ENCODE data around the gene GPC6.

The GPC6 gene

GRCh38 chr13:94234738-94235137, 1008.1 kb downstream of the GPC6 start:
- no peak for DNase-seq

GRCh38 chr13:94236132-94236531, 1009.5 kb downstream of the GPC6 start:
- DNase-seq: no peak

GRCh38 chr13:94236872-94237271, 1010.3 kb downstream of the GPC6 start:
- no peak for DNase-seq

GRCh38 chr13:94239135-94239534, 1012.5 kb downstream of the GPC6 start:
- no peak for DNase-seq

DNA sequence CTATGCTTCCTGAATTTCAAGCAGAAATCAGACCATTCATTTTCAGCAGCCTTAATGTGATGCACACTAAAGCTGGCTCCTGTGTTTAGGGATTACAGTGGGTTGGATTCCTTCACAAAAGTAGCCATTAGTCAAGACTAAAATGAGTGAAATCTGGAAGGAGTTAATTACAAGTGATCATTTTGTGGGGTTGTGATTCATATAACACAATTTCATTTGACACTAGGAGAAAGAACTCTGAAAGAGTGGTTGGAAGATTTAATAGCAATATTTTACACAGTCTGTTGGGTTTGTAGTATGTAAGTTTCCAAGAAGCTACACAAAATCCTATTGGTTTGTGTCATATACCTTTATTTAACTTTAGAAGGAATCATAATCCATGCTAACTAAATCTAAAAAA, 1015.9 kb downstream of the GPC6 start:
- no peak for DNase-seq

DNA sequence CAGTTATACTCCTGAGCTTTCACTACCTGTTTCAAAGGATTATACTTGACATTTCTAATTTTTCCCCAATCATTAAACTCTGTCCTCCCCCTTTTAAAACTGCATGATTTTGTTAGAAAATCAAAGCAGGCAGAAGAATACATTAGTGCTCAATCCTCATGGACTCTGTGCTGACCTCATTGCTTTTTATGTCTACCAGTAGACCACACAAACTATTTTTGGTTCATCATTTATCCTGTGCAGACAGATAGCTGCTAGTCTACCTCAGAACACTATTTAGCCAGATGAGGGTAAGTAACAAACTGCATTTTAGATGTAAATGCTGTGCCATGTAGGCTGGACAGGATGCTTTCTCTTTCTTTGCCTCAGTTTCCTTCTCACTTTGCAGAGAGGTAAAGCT, 1016.9 kb downstream of the GPC6 start:
- no peak for DNase-seq

DNA sequence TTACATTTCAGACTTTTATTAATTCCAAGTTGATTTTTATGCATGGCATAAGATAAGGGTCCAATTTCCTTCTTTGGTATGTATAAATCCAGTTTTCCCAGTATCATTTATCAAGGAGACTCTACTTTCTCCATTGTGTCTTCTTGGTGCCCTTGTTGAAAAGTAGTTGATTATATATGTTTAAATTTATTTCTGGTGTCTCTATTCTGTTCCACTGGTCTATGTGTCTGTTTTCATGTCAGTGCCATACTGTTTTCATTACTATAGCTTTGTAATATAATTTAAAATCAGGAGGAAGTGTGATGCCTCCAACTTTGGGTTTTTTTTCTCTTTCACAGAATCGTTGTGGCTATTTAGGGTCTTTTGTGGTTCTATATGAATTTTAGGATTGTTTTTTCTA, 1019.9 kb downstream of the GPC6 start:
- DNase-seq: no peak

DNA sequence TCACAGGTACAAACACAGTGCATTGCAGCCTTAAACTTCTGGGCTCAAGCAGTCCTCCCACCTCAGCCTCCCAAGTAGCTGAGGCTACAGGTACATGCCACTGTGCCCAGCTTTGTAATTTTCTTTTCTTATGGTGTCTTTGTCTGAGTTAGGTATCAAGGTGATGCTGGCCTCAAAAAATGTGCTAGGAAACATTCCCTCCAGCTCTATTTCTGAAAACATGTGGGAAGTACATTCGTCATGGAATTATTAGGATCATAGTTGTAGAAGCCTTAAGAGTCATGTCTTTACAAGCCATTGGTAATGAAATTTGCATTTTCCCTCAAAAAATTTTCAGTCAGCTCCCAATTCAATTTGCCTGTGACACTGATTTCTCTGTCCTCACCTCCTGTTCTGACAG, 1021.3 kb downstream of the GPC6 start:
- DNase-seq: no peak

DNA sequence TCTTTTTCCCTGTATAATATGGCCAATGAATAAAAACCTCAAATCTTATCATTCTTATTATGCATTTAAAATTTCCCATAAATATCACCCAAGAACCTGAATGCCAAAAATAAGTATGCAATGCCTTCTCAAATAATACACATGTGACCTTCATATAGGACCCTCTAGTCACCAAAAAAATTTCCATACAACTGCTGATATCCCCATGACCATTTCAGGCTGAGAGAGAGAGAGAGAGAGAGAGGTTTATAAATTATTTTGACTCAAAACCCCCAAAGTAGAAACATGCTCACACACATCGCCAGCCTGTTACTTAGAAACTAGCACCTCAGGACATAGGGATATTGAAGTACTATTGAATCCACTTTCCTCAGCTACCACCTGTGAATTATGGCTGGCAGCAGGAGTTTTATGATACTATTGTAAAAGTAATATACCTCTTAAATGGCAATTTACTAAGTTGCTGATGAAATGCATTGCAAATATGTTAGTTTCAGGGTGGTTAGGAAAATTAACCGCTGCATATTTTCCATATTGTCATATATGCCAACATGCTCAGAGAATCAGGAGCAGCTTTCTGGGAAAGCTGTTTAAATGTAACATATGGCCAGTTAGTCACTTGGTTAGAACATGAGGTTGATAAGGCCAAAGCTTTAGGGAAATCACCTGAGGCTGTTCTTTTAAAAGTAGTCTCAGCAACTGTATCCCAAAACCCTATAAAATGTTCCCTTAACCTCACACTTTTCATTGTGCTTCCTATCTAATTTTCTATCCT, 1022.0 kb downstream of the GPC6 start:
- no peak for DNase-seq

DNA sequence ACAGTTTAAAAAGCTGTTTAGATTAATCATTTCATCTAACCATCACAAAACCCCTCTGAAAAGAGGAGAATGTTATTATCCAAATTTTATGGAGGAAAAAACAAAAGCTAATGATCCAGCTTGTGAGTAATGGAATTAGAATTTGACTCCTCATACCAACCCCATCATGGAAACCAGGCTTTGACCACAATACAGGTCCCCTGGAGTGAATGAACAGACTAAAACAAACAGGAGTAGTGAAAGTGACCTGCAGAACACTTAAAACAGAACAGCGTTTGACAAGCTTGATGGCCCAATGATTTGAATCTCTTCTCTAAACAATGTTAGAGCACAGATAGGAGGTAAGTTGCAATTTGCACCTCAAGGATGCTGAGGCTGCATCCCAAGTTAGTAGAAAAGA, 1022.9 kb downstream of the GPC6 start:
- DNase-seq: peak in 1 of 2 experiments; percentile 9

- no peak for DNase-seq
Measured at GRCh38 chr13:94251831-94252608, 1025.4 kb downstream of the GPC6 start.

- no peak for DNase-seq
Measured at GRCh38 chr13:94254737-94255136, 1028.1 kb downstream of the GPC6 start.

DNA sequence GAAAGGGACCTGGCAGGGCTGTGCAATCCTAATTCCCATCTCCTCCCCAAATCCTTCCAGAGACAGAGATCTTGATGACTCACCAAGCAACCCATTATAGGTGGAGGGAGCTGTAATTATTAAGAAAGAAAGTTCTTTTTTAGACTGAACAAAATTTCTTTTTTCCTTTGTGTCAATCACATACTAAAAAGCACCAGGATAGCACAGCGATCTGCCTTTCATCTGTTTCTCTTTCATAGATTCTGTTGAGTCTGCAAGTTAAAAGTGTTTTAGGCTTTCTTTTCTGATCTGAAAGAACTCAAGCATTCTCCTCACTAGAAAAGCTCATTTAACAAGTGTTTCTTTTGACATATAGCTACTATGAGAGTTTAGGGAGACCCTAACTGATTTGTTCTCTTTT, 1030.1 kb downstream of the GPC6 start:
- no peak for DNase-seq

- no peak for DNase-seq
Measured at GRCh38 chr13:94259984-94260383, 1033.4 kb downstream of the GPC6 start.

GRCh38 chr13:94261163-94261562, 1034.6 kb downstream of the GPC6 start:
- DNase-seq: no peak

DNA sequence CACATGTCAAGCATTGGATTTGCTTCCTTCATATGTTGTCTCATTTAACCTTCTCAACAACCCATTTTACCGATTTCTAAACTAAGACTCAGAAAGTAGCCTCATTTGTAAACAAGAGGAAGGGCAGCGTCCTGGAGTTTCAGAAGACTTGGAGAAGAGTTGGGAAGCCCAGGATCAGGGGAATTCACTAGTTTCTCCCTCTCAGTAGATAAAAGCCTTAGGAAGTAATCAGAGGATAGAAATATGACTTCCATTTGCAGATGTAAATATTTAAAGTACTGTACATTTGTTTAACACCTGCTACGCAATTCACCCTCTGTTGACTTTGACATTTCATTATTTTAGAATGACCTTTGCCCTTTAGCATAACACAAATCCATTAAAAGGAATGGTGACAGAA, 1036.4 kb downstream of the GPC6 start:
- DNase-seq: no peak

DNA sequence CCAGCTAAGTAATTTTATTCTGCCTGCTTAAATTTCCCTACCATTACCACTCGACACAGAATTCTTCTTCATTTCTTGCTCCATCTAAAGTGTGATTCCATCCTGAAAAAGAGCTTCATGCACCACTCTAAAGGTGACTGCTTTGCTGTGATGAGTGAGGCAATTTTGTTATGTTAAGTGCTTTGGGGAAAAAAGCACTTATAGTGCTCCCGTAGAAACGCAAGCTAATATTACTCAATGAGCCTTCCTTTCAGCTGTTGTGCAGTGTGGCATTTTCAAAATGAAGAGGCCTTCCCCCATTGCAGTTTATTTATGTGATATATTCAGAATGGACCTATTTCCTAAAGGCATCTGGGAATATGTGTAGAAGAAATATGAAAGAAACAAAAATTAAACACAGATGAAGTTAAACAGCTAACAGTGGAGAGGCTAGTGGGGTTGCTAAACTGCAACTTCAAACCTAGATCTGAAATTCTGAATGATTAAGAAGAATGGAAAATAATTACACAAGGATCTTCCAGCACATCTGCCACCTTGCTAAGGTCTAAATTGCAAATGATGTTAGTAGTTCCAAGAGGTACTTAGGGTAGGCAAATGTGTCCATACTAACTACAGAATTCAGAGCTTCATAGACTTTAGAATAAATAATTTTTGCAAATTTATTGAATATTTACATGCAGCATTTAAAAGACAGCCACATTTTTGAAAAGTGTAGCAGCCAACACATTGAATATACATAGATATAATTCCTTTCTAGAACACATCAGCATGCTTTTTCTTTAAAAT, 1041.2 kb downstream of the GPC6 start:
- no peak for DNase-seq

- DNase-seq: no peak
Measured at GRCh38 chr13:94268661-94269060, 1042.1 kb downstream of the GPC6 start.

DNA sequence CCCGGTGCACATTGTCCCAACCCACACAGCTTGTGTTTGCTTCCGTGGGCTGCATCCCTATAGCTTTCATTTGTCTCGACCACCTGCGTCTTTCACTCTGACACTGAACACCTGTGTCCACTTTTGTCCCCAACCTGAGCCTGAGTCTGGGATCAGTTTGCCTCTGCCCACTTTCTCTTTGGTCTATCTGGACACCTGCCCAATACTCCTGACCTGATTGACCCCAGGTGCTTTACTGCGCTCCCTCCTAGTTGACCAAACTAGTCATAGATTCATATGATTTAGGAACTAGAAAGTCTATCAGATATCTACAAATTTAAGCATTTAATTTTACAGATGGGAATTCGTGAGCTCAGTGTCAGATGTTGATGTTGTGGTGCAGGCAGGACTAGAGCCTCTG, 1043.0 kb downstream of the GPC6 start:
- peak in 1 of 2 experiments; percentile 26 for DNase-seq

GRCh38 chr13:94270556-94270955, 1043.9 kb downstream of the GPC6 start:
- DNase-seq: no peak

GRCh38 chr13:94272038-94272437, 1045.4 kb downstream of the GPC6 start:
- DNase-seq: no peak

DNA sequence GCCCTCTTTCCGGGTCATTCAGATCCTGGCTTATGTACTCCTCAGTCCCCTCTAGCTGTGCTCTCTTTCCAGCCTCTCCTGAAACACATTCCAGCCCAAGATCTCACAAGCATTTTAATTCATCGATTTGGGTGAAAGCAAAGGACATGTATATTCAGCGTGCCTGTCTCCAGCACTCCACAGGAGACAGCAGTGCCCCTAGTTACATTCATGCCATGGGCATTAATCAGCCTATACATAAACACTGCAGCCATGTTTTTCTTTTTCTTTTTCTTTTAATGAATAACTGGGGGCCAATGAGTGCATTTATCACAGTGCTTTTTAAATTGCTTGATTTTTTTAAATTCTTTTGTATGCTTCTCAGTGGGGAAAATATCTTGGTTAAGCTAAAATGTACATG, 1053.7 kb downstream of the GPC6 start:
- no peak for DNase-seq

- no peak for DNase-seq
Measured at GRCh38 chr13:94280845-94281244, 1054.2 kb downstream of the GPC6 start.

GRCh38 chr13:94286581-94286980, 1060.0 kb downstream of the GPC6 start:
- no peak for DNase-seq
